Upper lobe of left lung (tissue), 4 donors: ENCODE measurements around the gene SLC25A23.

Source experiments
- POLR2A ChIP-seq, 4 donors: fragments of 450-650 bp; IDR thresholded peaks; one replicate each; pipeline ENCODE4 v1.5.1; 2016 to 2017; ENCODE audit warnings: antibody characterized with exemption in 4 of 4, mild to moderate bottlenecking in 2 of 4
- TF ChIP-seq, protein P1 (sequence below), 6 experiments: fragments of 450-650 bp in 4 of 6; fragments of 200-600 bp in 2 of 6; sonication (generic) in 2 of 6; IDR thresholded peaks; one replicate each; pipeline ENCODE4 v1.5.1; 2016 to 2019; ENCODE audit warnings: antibody characterized with exemption in 6 of 6

GRCh38 chr19:6394831-6395230, 64.8 kb downstream of the SLC25A23 start:
- TF ChIP-seq POLR2A (IDR thresholded peaks at IDR 0.05): no peak
- TF ChIP-seq, protein P1, sequence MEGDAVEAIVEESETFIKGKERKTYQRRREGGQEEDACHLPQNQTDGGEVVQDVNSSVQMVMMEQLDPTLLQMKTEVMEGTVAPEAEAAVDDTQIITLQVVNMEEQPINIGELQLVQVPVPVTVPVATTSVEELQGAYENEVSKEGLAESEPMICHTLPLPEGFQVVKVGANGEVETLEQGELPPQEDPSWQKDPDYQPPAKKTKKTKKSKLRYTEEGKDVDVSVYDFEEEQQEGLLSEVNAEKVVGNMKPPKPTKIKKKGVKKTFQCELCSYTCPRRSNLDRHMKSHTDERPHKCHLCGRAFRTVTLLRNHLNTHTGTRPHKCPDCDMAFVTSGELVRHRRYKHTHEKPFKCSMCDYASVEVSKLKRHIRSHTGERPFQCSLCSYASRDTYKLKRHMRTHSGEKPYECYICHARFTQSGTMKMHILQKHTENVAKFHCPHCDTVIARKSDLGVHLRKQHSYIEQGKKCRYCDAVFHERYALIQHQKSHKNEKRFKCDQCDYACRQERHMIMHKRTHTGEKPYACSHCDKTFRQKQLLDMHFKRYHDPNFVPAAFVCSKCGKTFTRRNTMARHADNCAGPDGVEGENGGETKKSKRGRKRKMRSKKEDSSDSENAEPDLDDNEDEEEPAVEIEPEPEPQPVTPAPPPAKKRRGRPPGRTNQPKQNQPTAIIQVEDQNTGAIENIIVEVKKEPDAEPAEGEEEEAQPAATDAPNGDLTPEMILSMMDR (IDR thresholded peaks at IDR 0.05): no peak
